Mesothelial cell of epicardium (in vitro differentiated cells): ENCODE measurements around the gene ALG1. TPM values are rescaled to one million over a fixed set of nuclear protein-coding genes. Genes with fewer than 3 reads are reported as not detected.

Experiments
- DNase-seq, 2 experiments: peaks; one replicate each; pipeline ENCODE4 v3.0.0; 2021; ENCODE audit warnings: low spot score in 2 of 2; ENCODE audit not compliant: unreplicated experiment in 2 of 2
- H3K27ac Mint-ChIP-seq: 2 replicates; pipeline ENCODE4 v1.8.0; 2021; ENCODE audit warnings: mixed read lengths
- H3K27me3 Mint-ChIP-seq: 2 replicates; pipeline ENCODE4 v1.8.0; 2021; ENCODE audit warnings: low read depth, mixed read lengths
- H3K36me3 Mint-ChIP-seq: 2 replicates; pipeline ENCODE4 v1.8.0; 2021; ENCODE audit warnings: mixed read lengths
- H3K4me1 Mint-ChIP-seq: 2 replicates; pipeline ENCODE4 v1.8.0; 2021; ENCODE audit warnings: mixed read lengths
- H3K4me3 Mint-ChIP-seq: 2 replicates; pipeline ENCODE4 v1.8.0; 2021; ENCODE audit warnings: mild to moderate bottlenecking, moderate library complexity, mixed read lengths
- H3K9me3 Mint-ChIP-seq: 2 replicates; pipeline ENCODE4 v1.8.0; 2021; ENCODE audit warnings: mixed read lengths
- total RNA-seq: library from RNA; stranded (reverse); gene quantifications from 3 replicates; pipeline ENCODE4 v1.2.1, GENCODE V29; 2021
- TF ChIP-seq, protein P1 (sequence below): fragments of 200-600 bp; sonication (generic); IDR thresholded peaks from one replicate; pipeline ENCODE4 v1.5.0; 2021; ENCODE audit warnings: antibody characterized with exemption; ENCODE audit not compliant: unreplicated experiment

ALG1 gene
- total RNA-seq, 1 donor from 2014 or later, result 21.3 TPM

- H3K4me3 Mint-ChIP-seq, result no peak overlapping the region
- H3K27ac Mint-ChIP-seq, result no peak overlapping the region
- TF ChIP-seq, protein P1, sequence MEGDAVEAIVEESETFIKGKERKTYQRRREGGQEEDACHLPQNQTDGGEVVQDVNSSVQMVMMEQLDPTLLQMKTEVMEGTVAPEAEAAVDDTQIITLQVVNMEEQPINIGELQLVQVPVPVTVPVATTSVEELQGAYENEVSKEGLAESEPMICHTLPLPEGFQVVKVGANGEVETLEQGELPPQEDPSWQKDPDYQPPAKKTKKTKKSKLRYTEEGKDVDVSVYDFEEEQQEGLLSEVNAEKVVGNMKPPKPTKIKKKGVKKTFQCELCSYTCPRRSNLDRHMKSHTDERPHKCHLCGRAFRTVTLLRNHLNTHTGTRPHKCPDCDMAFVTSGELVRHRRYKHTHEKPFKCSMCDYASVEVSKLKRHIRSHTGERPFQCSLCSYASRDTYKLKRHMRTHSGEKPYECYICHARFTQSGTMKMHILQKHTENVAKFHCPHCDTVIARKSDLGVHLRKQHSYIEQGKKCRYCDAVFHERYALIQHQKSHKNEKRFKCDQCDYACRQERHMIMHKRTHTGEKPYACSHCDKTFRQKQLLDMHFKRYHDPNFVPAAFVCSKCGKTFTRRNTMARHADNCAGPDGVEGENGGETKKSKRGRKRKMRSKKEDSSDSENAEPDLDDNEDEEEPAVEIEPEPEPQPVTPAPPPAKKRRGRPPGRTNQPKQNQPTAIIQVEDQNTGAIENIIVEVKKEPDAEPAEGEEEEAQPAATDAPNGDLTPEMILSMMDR, result no peak
- H3K36me3 Mint-ChIP-seq, result no peaks in the 10 kb centered on the region
- peaks cover 12% of the 10 kb centered on the region for H3K9me3 Mint-ChIP-seq
- peaks cover 41% of the 10 kb centered on the region for H3K27me3 Mint-ChIP-seq
- no peaks in the 10 kb centered on the region for H3K4me1 Mint-ChIP-seq
- no peak for DNase-seq
These were observed 24.7 kb upstream of the ALG1 start for GRCh38 chr16:5046914-5047313.

DNA sequence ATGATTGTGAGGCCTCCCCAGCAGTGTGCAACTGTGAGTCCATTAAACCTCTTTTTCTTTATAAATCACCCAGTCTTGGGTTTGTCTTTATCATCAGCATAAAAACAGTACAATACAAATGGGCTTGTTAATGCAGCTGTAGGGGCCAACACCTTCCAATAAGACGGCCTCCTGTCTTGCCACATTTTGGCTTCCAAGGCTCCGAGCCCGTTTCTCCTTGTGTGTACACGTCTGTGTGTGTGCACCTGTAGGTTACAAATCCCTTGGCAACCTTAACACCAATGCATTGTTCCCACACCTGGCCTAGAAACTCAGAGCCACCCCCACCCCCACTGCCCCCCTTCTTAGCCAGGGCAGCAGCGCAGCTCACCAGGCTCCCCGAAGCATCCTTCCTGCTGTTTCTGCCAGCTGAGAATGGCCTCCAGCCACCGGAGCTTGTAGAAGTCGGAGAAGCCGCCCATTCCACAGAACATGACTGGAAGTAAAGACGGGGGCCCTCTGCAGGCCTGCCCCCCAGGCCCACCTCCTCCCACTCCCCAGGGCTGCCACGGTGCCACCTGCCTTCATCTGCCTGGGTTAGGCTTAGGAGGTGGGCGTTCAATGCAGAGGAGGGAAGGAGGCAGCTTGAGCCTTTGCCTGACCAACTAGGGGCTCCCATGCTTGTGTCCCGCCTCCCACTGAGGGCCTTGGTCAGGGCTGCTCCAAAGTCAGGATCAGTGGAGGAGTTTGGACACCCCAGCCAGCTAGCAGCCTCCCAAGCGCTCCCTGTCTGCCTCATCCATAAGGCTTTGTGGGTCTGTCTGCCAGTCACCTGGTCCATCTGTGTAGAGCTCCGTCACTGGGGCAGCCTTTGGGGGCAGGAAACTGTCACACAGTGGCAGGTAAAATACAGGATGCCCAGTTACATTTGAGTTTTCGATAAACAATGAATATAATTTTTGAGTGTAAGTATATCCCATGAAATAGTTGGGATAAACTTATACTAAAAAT lies 16.5 kb upstream of the ALG1 start:
- TF ChIP-seq, protein P1, result no peak
- DNase-seq, result no peak
- H3K4me3 Mint-ChIP-seq, result no peak overlapping the region

GRCh38 chr16:5056352-5056751 lies 15.3 kb upstream of the ALG1 start:
- TF ChIP-seq, protein P1, result no peak
- no peak overlapping the region for H3K4me3 Mint-ChIP-seq
- H3K4me1 Mint-ChIP-seq, result no peaks in the 10 kb centered on the region
- DNase-seq, result no peak
- H3K9me3 Mint-ChIP-seq, result no peaks in the 10 kb centered on the region
- H3K27ac Mint-ChIP-seq, result no peak overlapping the region
- H3K27me3 Mint-ChIP-seq, result peaks cover 6% of the 10 kb centered on the region
- H3K36me3 Mint-ChIP-seq, result no peaks in the 10 kb centered on the region

More for the DNA sequence above, 16.5 kb upstream of the ALG1 start:
- no peak overlapping the region for H3K27ac Mint-ChIP-seq
- peaks cover 8% of the 10 kb centered on the region for H3K9me3 Mint-ChIP-seq
- H3K27me3 Mint-ChIP-seq, result peaks cover 16% of the 10 kb centered on the region
- no peaks in the 10 kb centered on the region for H3K36me3 Mint-ChIP-seq
- no peaks in the 10 kb centered on the region for H3K4me1 Mint-ChIP-seq

DNA sequence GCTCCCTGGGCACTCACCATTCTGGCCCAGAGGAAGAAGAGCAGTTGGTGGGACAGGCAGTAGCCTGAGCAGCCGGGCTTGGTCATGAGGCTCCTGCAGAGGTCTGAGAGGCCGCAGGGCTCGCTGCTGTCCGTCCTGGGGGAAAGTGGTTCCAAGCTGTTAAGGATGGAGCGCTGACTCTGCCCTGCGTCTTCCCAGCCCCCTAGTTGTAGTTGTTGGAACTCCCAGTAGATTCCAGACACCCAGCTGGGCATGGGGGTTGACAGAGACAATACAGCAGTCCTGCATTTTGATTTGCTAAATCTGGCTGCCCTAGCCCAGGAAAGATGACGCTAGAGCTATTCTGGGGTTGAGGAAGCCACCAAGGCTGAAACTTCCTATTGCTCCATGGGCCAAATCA lies 13.2 kb upstream of the ALG1 start:
- Mint-ChIP-seq H3K4me1 (no peaks in the 10 kb centered on the region), H3K4me3 (no peak overlapping the region), H3K27me3 (peaks cover 21% of the 10 kb centered on the region), H3K9me3 (no peaks in the 10 kb centered on the region), H3K36me3 (no peaks in the 10 kb centered on the region), H3K27ac (no peak overlapping the region)
- TF ChIP-seq, protein P1, result no peak
- no peak for DNase-seq

GRCh38 chr16:5059386-5060072 lies 12.1 kb upstream of the ALG1 start:
- TF ChIP-seq, protein P1, result no peak
- Mint-ChIP-seq H3K9me3 (no peaks in the 10 kb centered on the region), H3K4me1 (no peaks in the 10 kb centered on the region), H3K36me3 (no peaks in the 10 kb centered on the region), H3K27me3 (peaks cover 27% of the 10 kb centered on the region), H3K27ac (no peak overlapping the region), H3K4me3 (no peak overlapping the region)
- DNase-seq, result no peak
